Body of pancreas (tissue), 4 donors: ENCODE data around the gene NFATC4. TPM values are rescaled to one million over a fixed set of nuclear protein-coding genes. Genes with fewer than 3 reads are reported as not detected.

Experiments used
- ATAC-seq: fragments of 150-250 bp; one replicate; pipeline ENCODE4 v1.9.1; 2016
- DNase-seq, 4 donors: peaks; one replicate each; pipeline ENCODE4 v3.0.0-alpha.2; 2019
- H3K27ac ChIP-seq, 4 donors: fragments of 200-600 bp; sonication (generic); 1 replicate in 3 of 4; 2 replicates in 1 of 4; pipeline versions ENCODE4 v1.5.1 to v1.6.1; 2016 to 2019; ENCODE audit warnings: mild to moderate bottlenecking in 1 of 4, mixed read lengths in 1 of 4, moderate library complexity in 1 of 4
- H3K27me3 ChIP-seq, 2 donors: fragments of 200-600 bp; sonication (generic); one replicate each; pipeline ENCODE4 v1.6.0; 2016; ENCODE audit warnings: mild to moderate bottlenecking in 1 of 2
- H3K36me3 ChIP-seq, 2 donors: fragments of 200-600 bp; sonication (generic); replicated peaks in 1 of 2; 2 replicates each; pipeline ENCODE4 v1.5.1; 2016; ENCODE audit warnings: low read depth in 2 of 2; ENCODE audit not compliant: insufficient read depth in 1 of 2
- H3K4me1 ChIP-seq: fragments of 200-600 bp; sonication (generic); one replicate; pipeline ENCODE4 v1.6.0; 2016
- H3K4me3 ChIP-seq, 2 donors: fragments of 200-600 bp; sonication (generic); 1 replicate in 1 of 2; 2 replicates in 1 of 2; pipeline ENCODE4 v1.5.1; 2016 to 2019
- H3K9me3 ChIP-seq, 3 donors: fragments of 200-600 bp; sonication (generic); 1 replicate in 2 of 3; 2 replicates in 1 of 3; pipeline ENCODE4 v1.5.1; 2016
- CTCF ChIP-seq, 7 experiments: fragments of 450-650 bp in 4 of 7; fragments of 200-600 bp in 3 of 7; sonication (generic) in 3 of 7; IDR thresholded peaks; one replicate each; pipeline ENCODE4 v1.5.1; 2016 to 2019; ENCODE audit warnings: antibody characterized with exemption in 7 of 7
- POLR2A ChIP-seq, 3 donors: fragments of 450-650 bp; IDR thresholded peaks; one replicate each; pipeline ENCODE4 v1.6.1; 2016; ENCODE audit warnings: antibody characterized with exemption in 3 of 3, mild to moderate bottlenecking in 2 of 3
- whole genome bisulfite sequencing, 2 donors: methylation state at CpG; one replicate each; pipeline ENCODE4 v1.1.5; 2017; 5-methylcytosine and 5-hydroxymethylcytosine counted together
- intact Hi-C: fragments of 100-400 bp; cut with DNase I; formaldehyde crosslinking; loops from one replicate; pipeline ENCODE4 v1.15.1; 2023
- total RNA-seq, 2 donors: library from RNA; depleted of rRNA; stranded (reverse); fragments of >200 nt; gene quantifications; one replicate each; pipeline ENCODE4 v1.1.0, GENCODE V29; 2016

Gene NFATC4
- total RNA-seq, 2 donors from 2014 or later: 11.9 to 19.8 TPM

GRCh38 chr14:24360281-24360680, 7.7 kb upstream of the NFATC4 start:
- Histone ChIP-seq H3K36me3 (no peaks in the 10 kb centered on the region), H3K4me3 (no peak overlapping the region), H3K27me3 (no peaks in the 10 kb centered on the region), H3K4me1 (peaks cover 4% of the 10 kb centered on the region), H3K9me3 (no peaks in the 10 kb centered on the region), H3K27ac (no peak overlapping the region)
- TF ChIP-seq CTCF (IDR thresholded peaks at IDR 0.05): no peak
- TF ChIP-seq POLR2A (IDR thresholded peaks at IDR 0.05): no peak
- ATAC-seq (no peak), DNase-seq (no peak)
- intact Hi-C loops: no loop called here
- 85 to 100% methylated on average over 3 of the region's 3 CpGs for WGBS, 2 donors

- WGBS, 2 donors: 58 to 66% methylated on average over 2 of the region's 2 CpGs
- ATAC-seq (no peak), DNase-seq (no peak)
- Histone ChIP-seq H3K27ac (no peak overlapping the region), H3K9me3 (no peaks in the 10 kb centered on the region), H3K27me3 (no peaks in the 10 kb centered on the region), H3K4me3 (no peak overlapping the region), H3K36me3 (no peaks in the 10 kb centered on the region), H3K4me1 (peaks cover 14% of the 10 kb centered on the region)
- intact Hi-C loops: no loop called here
- TF ChIP-seq POLR2A (IDR thresholded peaks at IDR 0.05): no peak
- no peak for TF ChIP-seq CTCF (IDR thresholded peaks at IDR 0.05)
Measured at GRCh38 chr14:24361326-24361725, 6.7 kb upstream of the NFATC4 start.

- H3K27me3 ChIP-seq: no peaks in the 10 kb centered on the region
- ATAC-seq (no peak), DNase-seq (no peak)
- H3K27ac ChIP-seq: no peak overlapping the region
- WGBS, 2 donors: 24 to 40% methylated on average over 2 of the region's 2 CpGs
- no peak overlapping the region for H3K4me3 ChIP-seq
- peaks cover 17% of the 10 kb centered on the region for H3K4me1 ChIP-seq
- no peaks in the 10 kb centered on the region for H3K36me3 ChIP-seq
- intact Hi-C loops: no loop called here
- H3K9me3 ChIP-seq: no peaks in the 10 kb centered on the region
- no peak for TF ChIP-seq POLR2A (IDR thresholded peaks at IDR 0.05)
- no peak for TF ChIP-seq CTCF (IDR thresholded peaks at IDR 0.05)
Measured at GRCh38 chr14:24362241-24362960, 5.6 kb upstream of the NFATC4 start.

GRCh38 chr14:24363401-24363800, 4.6 kb upstream of the NFATC4 start:
- no peaks in the 10 kb centered on the region for H3K9me3 ChIP-seq
- intact Hi-C loops: no loop called here
- ATAC-seq: no peak
- H3K36me3 ChIP-seq: no peaks in the 10 kb centered on the region
- peaks cover 26% of the 10 kb centered on the region for H3K4me1 ChIP-seq
- DNase-seq: no peak
- no peak overlapping the region for H3K27ac ChIP-seq
- no peaks in the 10 kb centered on the region for H3K27me3 ChIP-seq
- H3K4me3 ChIP-seq: no peak overlapping the region
- 81 to 88% methylated on average over 5 of the region's 5 CpGs for WGBS, 2 donors
- no peak for TF ChIP-seq CTCF (IDR thresholded peaks at IDR 0.05)
- TF ChIP-seq POLR2A (IDR thresholded peaks at IDR 0.05): no peak

- intact Hi-C loops: no loop called here
- ATAC-seq: no peak
- no peaks in the 10 kb centered on the region for H3K27me3 ChIP-seq
- TF ChIP-seq CTCF (IDR thresholded peaks at IDR 0.05) (no peak), POLR2A (IDR thresholded peaks at IDR 0.05) (no peak)
- peak overlapping the region in 1 of 4 donors; percentile 91 for H3K27ac ChIP-seq
- peaks cover 28% of the 10 kb centered on the region for H3K4me1 ChIP-seq
- WGBS, 2 donors: 46 to 50% methylated on average over 1 of the region's 1 CpG
- no peak for DNase-seq
- H3K9me3 ChIP-seq: no peaks in the 10 kb centered on the region
- no peaks in the 10 kb centered on the region for H3K36me3 ChIP-seq
- no peak overlapping the region for H3K4me3 ChIP-seq
Measured at GRCh38 chr14:24364841-24365240, 3.1 kb upstream of the NFATC4 start.
